OCI-LY3 (cell line): Measurements from ENCODE around the gene BIVM.

Experiments used
- H2AFZ ChIP-seq: fragments of 200-600, 300-600 bp; shearing (Covaris generic); 2 replicates; pipeline ENCODE4 v1.6.0; 2014; ENCODE audit warnings: antibody characterized with exemption, low read depth, low read length
- H3K27ac ChIP-seq: fragments of 200-600, 300-600 bp; sonication (generic); 2 replicates; pipeline ENCODE4 v1.5.1; 2014; ENCODE audit warnings: mild to moderate bottlenecking, low read length, moderate library complexity, mixed read lengths
- H3K27me3 ChIP-seq: fragments of 200-600, 300-600 bp; sonication (generic); 2 replicates; pipeline ENCODE4 v1.6.1; 2014; ENCODE audit warnings: low read depth, low read length, mixed read lengths
- H3K36me3 ChIP-seq: fragments of 200-600, 300-600 bp; sonication (generic); replicated peaks from 2 replicates; pipeline ENCODE3; 2014; ENCODE audit warnings: low read depth, low read length, mixed read lengths
- H3K4me1 ChIP-seq: fragments of 300-600, 200-600 bp; sonication (generic); 2 replicates; pipeline ENCODE4 v1.6.1; 2014; ENCODE audit warnings: low read length, mixed read lengths
- H3K4me2 ChIP-seq: fragments of 200-600, 300-600 bp; sonication (generic); 2 replicates; pipeline ENCODE4 v1.6.1; 2014; ENCODE audit warnings: low read length, mixed read lengths
- H3K4me3 ChIP-seq: fragments of 300-600, 200-600 bp; sonication (generic); 2 replicates; pipeline ENCODE4 v1.5.1; 2014; ENCODE audit warnings: antibody characterized with exemption, mild to moderate bottlenecking, low read length, moderate library complexity
- H3K79me2 ChIP-seq: fragments of 300-600, 200-600 bp; shearing (Covaris generic); 2 replicates; pipeline ENCODE4 v1.6.1; 2014; ENCODE audit warnings: mild to moderate bottlenecking, low read length, mixed read lengths
- H3K9ac ChIP-seq: fragments of 300-600, 200-600 bp; shearing (Covaris generic); 2 replicates; pipeline ENCODE4 v1.6.0; 2014; ENCODE audit warnings: mild to moderate bottlenecking, low read length, moderate library complexity
- H3K9me3 ChIP-seq: fragments of 200-600, 300-600 bp; shearing (Covaris generic); 2 replicates; pipeline ENCODE4 v1.6.1; 2014; ENCODE audit warnings: low read length, mixed read lengths; ENCODE audit not compliant: insufficient read depth
- H4K20me1 ChIP-seq: fragments of 200-600, 300-600 bp; sonication (generic); 2 replicates; pipeline ENCODE4 v1.6.1; 2016; ENCODE audit warnings: low read length, mixed read lengths; ENCODE audit not compliant: insufficient read depth
- CTCF ChIP-seq: fragments of 200-600, 300-600 bp; sonication (generic); IDR thresholded peaks from 2 replicates; pipeline ENCODE4 v1.5.1; 2014; ENCODE audit warnings: antibody characterized with exemption, low read length, low read depth
- EZH2phosphoT487 ChIP-seq: fragments of 200-600 bp; shearing (Covaris generic); IDR thresholded peaks from 2 replicates; pipeline ENCODE4 v1.6.1; 2018; ENCODE audit warnings: antibody characterized with exemption, mixed run types, low read depth

BIVM gene

GRCh38 chr13:102856557-102856956, 57.6 kb downstream of the BIVM start:
- no peaks in the 10 kb centered on the region for H3K9me3 ChIP-seq
- H3K4me2 ChIP-seq = no peak overlapping the region
- H3K27ac ChIP-seq = no peak overlapping the region
- H3K4me1 ChIP-seq = no peaks in the 10 kb centered on the region
- TF ChIP-seq EZH2phosphoT487 (no peak), CTCF (no peak)
- no peak overlapping the region for H3K9ac ChIP-seq
- no peaks in the 10 kb centered on the region for H4K20me1 ChIP-seq
- peaks cover 66% of the 10 kb centered on the region for H3K36me3 ChIP-seq
- H2AFZ ChIP-seq = no peak overlapping the region
- no peak overlapping the region for H3K4me3 ChIP-seq
- no peaks in the 10 kb centered on the region for H3K27me3 ChIP-seq
- H3K79me2 ChIP-seq = no peaks in the 10 kb centered on the region

GRCh38 chr13:102862624-102863210, 63.8 kb downstream of the BIVM start:
- Histone ChIP-seq H3K9me3 (no peaks in the 10 kb centered on the region), H3K4me2 (no peak overlapping the region), H3K27me3 (no peaks in the 10 kb centered on the region), H4K20me1 (peaks cover 14% of the 10 kb centered on the region; the same call in 1 of the 2 replicates), H2AFZ (no peak overlapping the region), H3K4me3 (no peak overlapping the region), H3K4me1 (no peaks in the 10 kb centered on the region), H3K9ac (no peak overlapping the region), H3K79me2 (no peaks in the 10 kb centered on the region), H3K36me3 (peaks cover 82% of the 10 kb centered on the region), H3K27ac (no peak overlapping the region)
- no peak for TF ChIP-seq EZH2phosphoT487
- TF ChIP-seq CTCF = no peak

- Histone ChIP-seq H3K27ac (no peak overlapping the region), H3K79me2 (no peaks in the 10 kb centered on the region), H3K4me1 (no peaks in the 10 kb centered on the region), H3K27me3 (no peaks in the 10 kb centered on the region), H3K9me3 (no peaks in the 10 kb centered on the region), H3K4me3 (no peak overlapping the region), H3K36me3 (peaks cover 81% of the 10 kb centered on the region), H3K4me2 (no peak overlapping the region), H4K20me1 (peaks cover 14% of the 10 kb centered on the region; the same call in 1 of the 2 replicates), H2AFZ (no peak overlapping the region), H3K9ac (no peak overlapping the region)
- TF ChIP-seq EZH2phosphoT487 (no peak), CTCF (no peak)
Observed at GRCh38 chr13:102863590-102863989, 64.7 kb downstream of the BIVM start.

GRCh38 chr13:102868366-102868936, 69.5 kb downstream of the BIVM start:
- no peaks in the 10 kb centered on the region for H3K4me1 ChIP-seq
- H3K79me2 ChIP-seq = peaks cover 6% of the 10 kb centered on the region

More at GRCh38 chr13:102868366-102868936, 69.5 kb downstream of the BIVM start:
- H3K9me3 ChIP-seq = no peaks in the 10 kb centered on the region
- no peak overlapping the region for H2AFZ ChIP-seq
- H3K36me3 ChIP-seq = peaks cover 74% of the 10 kb centered on the region
- H4K20me1 ChIP-seq = peaks cover 22% of the 10 kb centered on the region; the same call in 1 of the 2 replicates
- H3K4me3 ChIP-seq = no peak overlapping the region
- TF ChIP-seq CTCF (no peak), EZH2phosphoT487 (no peak)
- no peaks in the 10 kb centered on the region for H3K27me3 ChIP-seq
- H3K9ac ChIP-seq = no peak overlapping the region
- no peak overlapping the region for H3K4me2 ChIP-seq
- H3K27ac ChIP-seq = no peak overlapping the region
